Neuronal stem cell (in vitro differentiated cells): Measurements from ENCODE around the gene PTPN11.
A peak's percentile ranks its signal among the peaks of the same experiment; 100 is the strongest.
"Not testable (repeated sequence)": the region's sequence is repeated elsewhere in the genome, so short reads cannot be mapped to it uniquely, and the experiment has no call there.

Experiments used
- DNase-seq: peaks from one replicate; pipeline ENCODE4 v3.0.0-alpha.2; 2013; ENCODE audit warnings: low spot score
- H2AFZ ChIP-seq: one replicate; pipeline ENCODE4 v1.6.1; 2013; ENCODE audit warnings: mild to moderate bottlenecking, low read length, inconsistent platforms
- H2AK5ac ChIP-seq: 2 replicates; pipeline ENCODE4 v1.6.1; 2013; ENCODE audit warnings: low read depth, mild to moderate bottlenecking, inconsistent platforms, low read length, moderate library complexity, mixed read lengths
- H2BK120ac ChIP-seq: 2 replicates; pipeline ENCODE4 v1.6.1; 2013; ENCODE audit warnings: low read depth, mild to moderate bottlenecking, inconsistent platforms, low read length, moderate library complexity, mixed read lengths
- H2BK12ac ChIP-seq: one replicate; pipeline ENCODE4 v1.6.1; 2013; ENCODE audit warnings: low read length, inconsistent platforms
- H2BK15ac ChIP-seq: 2 replicates; pipeline ENCODE4 v1.6.1; 2013; ENCODE audit warnings: mild to moderate bottlenecking, low read length, inconsistent platforms, mixed read lengths
- H2BK5ac ChIP-seq: one replicate; pipeline ENCODE4 v1.6.1; 2013; ENCODE audit warnings: inconsistent platforms, mild to moderate bottlenecking, low read length, moderate library complexity
- H3K14ac ChIP-seq: one replicate; pipeline ENCODE4 v1.6.1; 2013; ENCODE audit warnings: low read length, inconsistent platforms
- H3K18ac ChIP-seq: 2 replicates; pipeline ENCODE4 v1.6.1; 2013; ENCODE audit warnings: low read length, inconsistent platforms
- H3K23ac ChIP-seq: 2 replicates; pipeline ENCODE4 v1.6.1; 2013; ENCODE audit warnings: low read depth, mild to moderate bottlenecking, mixed read lengths, low read length, inconsistent platforms; ENCODE audit not compliant: poor library complexity
- H3K27ac ChIP-seq: replicated peaks from 3 replicates; pipeline ENCODE4 v1.5.1; 2013; ENCODE audit warnings: low read length, inconsistent platforms
- H3K27me3 ChIP-seq, 3 experiments: 2 replicates each; pipeline ENCODE4 v1.6.1; 2013; ENCODE audit warnings: low read length in 3 of 3, mild to moderate bottlenecking in 2 of 3, inconsistent platforms in 1 of 3, low read depth in 1 of 3, mixed read lengths in 1 of 3, moderate library complexity in 1 of 3; ENCODE audit not compliant: control insufficient read depth in 3 of 3, insufficient read depth in 3 of 3
- H3K36me3 ChIP-seq, 2 donors: replicated peaks in 1 of 2; 2 replicates each; pipeline ENCODE4 v1.6.1; 2013; ENCODE audit warnings: low read length in 2 of 2; ENCODE audit not compliant: control insufficient read depth in 2 of 2, insufficient read depth in 2 of 2
- H3K4ac ChIP-seq: 2 replicates; pipeline ENCODE4 v1.6.1; 2013; ENCODE audit warnings: inconsistent platforms, mild to moderate bottlenecking, low read length, moderate library complexity
- H3K4me1 ChIP-seq, 2 donors: 1 replicate in 1 of 2; 2 replicates in 1 of 2; pipeline ENCODE4 v1.6.1; 2013; ENCODE audit warnings: low read length in 2 of 2, low read depth in 1 of 2; ENCODE audit not compliant: control insufficient read depth in 2 of 2, insufficient read depth in 1 of 2
- H3K4me2 ChIP-seq: one replicate; pipeline ENCODE4 v1.6.1; 2013; ENCODE audit warnings: mild to moderate bottlenecking, low read length, inconsistent platforms; ENCODE audit not compliant: insufficient read depth, poor library complexity, severe bottlenecking
- H3K4me3 ChIP-seq, 2 donors: 2 replicates each; pipeline ENCODE4 v1.5.1; 2013; ENCODE audit warnings: low read length in 2 of 2, mild to moderate bottlenecking in 2 of 2, inconsistent platforms in 1 of 2, moderate library complexity in 1 of 2
- H3K79me1 ChIP-seq: one replicate; pipeline ENCODE4 v1.6.1; 2013; ENCODE audit warnings: low read depth, mild to moderate bottlenecking, inconsistent platforms, low read length, moderate library complexity
- H3K9ac ChIP-seq: one replicate; pipeline ENCODE4 v1.6.1; 2013; ENCODE audit warnings: mild to moderate bottlenecking, low read depth, low read length, inconsistent platforms; ENCODE audit not compliant: poor library complexity
- H3K9me3 ChIP-seq, 2 donors: replicated peaks in 1 of 2; 2 replicates each; pipeline versions ENCODE3 to v1.6.1; 2013; ENCODE audit warnings: low read length in 2 of 2, mild to moderate bottlenecking in 2 of 2, inconsistent platforms in 1 of 2, low read depth in 1 of 2, mixed read lengths in 1 of 2, moderate library complexity in 1 of 2; ENCODE audit not compliant: control insufficient read depth in 2 of 2, insufficient read depth in 1 of 2
- H4K8ac ChIP-seq: one replicate; pipeline ENCODE4 v1.6.1; 2013; ENCODE audit warnings: low read depth, mild to moderate bottlenecking, inconsistent platforms, low read length, moderate library complexity
- H4K91ac ChIP-seq: one replicate; pipeline ENCODE4 v1.6.1; 2013; ENCODE audit warnings: low read length, low read depth, mild to moderate bottlenecking, inconsistent platforms; ENCODE audit not compliant: poor library complexity
- WGBS, 2 donors: extraction: QIAGEN DNeasy Blood & Tissue Kit; methylation state at CpG; one replicate each; pipeline ENCODE4 v1.1.7; 2013; ENCODE audit warnings: missing lambda C conversion rate in 2 of 2, mixed read lengths in 1 of 2; ENCODE audit not compliant: insufficient read length in 2 of 2, insufficient replicate concordance in 1 of 2; ENCODE audit errors: extremely low coverage in 2 of 2; 5-methylcytosine and 5-hydroxymethylcytosine counted together

The PTPN11 gene

GRCh38 chr12:112450725-112451124, 32.0 kb downstream of the PTPN11 start:
- Histone ChIP-seq H2BK15ac (no peak overlapping the region), H3K4me3 (no peak overlapping the region), H3K14ac (no peak overlapping the region), H3K4ac (no peak overlapping the region), H3K27ac (no peak overlapping the region), H2BK5ac (no peak overlapping the region), H2AK5ac (no peak overlapping the region), H2BK120ac (no peak overlapping the region), H3K27me3 (no peaks in the 10 kb centered on the region), H3K23ac (no peak overlapping the region), H2BK12ac (no peak overlapping the region), H3K9ac (no peak overlapping the region), H3K9me3 (no peaks in the 10 kb centered on the region), H2AFZ (no peak overlapping the region), H3K18ac (no peak overlapping the region), H4K91ac (no peak overlapping the region), H4K8ac (no peak overlapping the region), H3K4me1 (no peaks in the 10 kb centered on the region), H3K4me2 (no peak overlapping the region), H3K79me1 (no peaks in the 10 kb centered on the region), H3K36me3 (peaks cover 10 to 79% of the 10 kb centered on the region in 2 donors)
- no peak for DNase-seq
- WGBS, 2 donors, result no CpG with 5 or more reads among the region's 4 CpGs

DNA sequence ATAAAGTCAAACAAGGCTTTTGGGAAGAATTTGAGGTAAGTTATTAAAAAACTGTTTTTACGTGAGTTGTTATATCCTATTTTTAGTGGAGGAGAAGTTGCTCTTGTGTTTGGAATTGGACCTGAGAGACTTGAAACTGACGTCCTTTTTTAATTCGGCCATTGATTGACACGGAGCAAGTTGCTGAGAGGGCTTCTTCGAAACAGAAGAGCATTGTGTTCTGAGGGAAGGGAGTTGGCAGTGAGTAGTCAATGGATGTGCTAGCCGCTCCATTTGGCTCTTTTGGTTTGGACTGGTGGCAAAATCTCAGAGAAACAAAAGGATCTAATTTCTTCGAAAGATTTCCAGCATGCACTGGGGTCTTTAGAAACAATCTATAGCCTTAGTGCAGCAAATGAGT, 37.3 kb downstream of the PTPN11 start:
- Histone ChIP-seq H3K27me3 (no peaks in the 10 kb centered on the region), H4K8ac (no peak overlapping the region), H3K4me2 (no peak overlapping the region), H2AK5ac (no peak overlapping the region), H3K4me3 (no peak overlapping the region), H3K14ac (no peak overlapping the region), H4K91ac (no peak overlapping the region), H3K9ac (no peak overlapping the region), H2AFZ (no peak overlapping the region), H2BK5ac (no peak overlapping the region), H3K23ac (no peak overlapping the region), H3K18ac (no peak overlapping the region), H2BK120ac (no peak overlapping the region), H3K36me3 (peaks cover 16 to 81% of the 10 kb centered on the region in 2 donors), H3K79me1 (no peaks in the 10 kb centered on the region), H3K4ac (no peak overlapping the region), H3K27ac (no peak overlapping the region), H2BK12ac (no peak overlapping the region), H2BK15ac (no peak overlapping the region), H3K4me1 (peaks cover 0 to 1% of the 10 kb centered on the region in 2 donors), H3K9me3 (peaks cover 0 to 3% of the 10 kb centered on the region in 2 donors)
- no peak for DNase-seq
- no CpG with 5 or more reads among the region's 7 CpGs for WGBS, 2 donors

DNA sequence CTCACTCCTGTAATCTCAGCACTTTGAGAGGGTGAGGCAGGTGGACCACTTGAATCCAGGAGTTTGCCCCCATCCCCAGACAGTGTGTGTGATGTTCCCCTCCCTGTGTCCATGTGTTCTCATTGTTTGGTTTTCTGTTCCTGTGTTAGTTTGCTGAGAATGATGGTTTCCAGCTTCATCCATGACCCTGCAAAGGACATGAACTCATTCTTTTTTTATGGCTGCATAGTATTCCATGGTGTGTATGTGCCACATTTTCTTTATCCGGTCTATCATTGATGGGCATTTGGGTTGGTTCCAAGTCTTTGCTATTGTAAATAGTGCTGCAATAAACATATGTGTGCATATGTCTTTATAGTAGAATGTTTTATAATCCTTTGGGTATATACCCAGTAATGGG, 38.4 kb downstream of the PTPN11 start:
- peaks cover 16 to 86% of the 10 kb centered on the region in 2 donors for H3K36me3 ChIP-seq
- not testable (repeated sequence) for H3K4me2 ChIP-seq, H3K27ac ChIP-seq, H3K9ac ChIP-seq, H2BK120ac ChIP-seq, H3K18ac ChIP-seq, H3K4me3 ChIP-seq, H2BK15ac ChIP-seq, H2AK5ac ChIP-seq, H3K9me3 ChIP-seq, H4K8ac ChIP-seq, H3K79me1 ChIP-seq, H3K23ac ChIP-seq, H2AFZ ChIP-seq, H3K4me1 ChIP-seq, H2BK12ac ChIP-seq, H3K27me3 ChIP-seq, H4K91ac ChIP-seq, H3K4ac ChIP-seq, H3K14ac ChIP-seq, DNase-seq, H2BK5ac ChIP-seq
- WGBS, 2 donors, result no CpG with 5 or more reads among the region's 1 CpG

DNA sequence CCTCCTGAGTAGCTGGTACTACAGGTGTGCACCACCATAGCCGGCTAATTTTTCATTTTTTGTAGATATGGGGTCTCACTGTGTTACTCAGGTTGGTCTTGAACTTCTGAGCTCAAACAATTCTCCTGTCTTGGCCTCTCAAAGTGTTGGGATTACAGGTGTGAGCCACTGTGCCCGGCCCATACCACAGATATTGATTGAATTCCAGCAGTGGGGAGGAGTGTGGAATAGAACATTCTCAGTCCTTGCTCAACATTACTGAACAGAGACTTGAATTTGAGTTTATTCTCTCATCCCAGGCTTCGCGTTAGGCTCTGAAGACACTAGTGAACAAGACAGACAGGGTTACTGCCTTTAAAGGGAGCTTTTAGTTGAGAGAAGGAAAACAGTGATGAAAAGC, 39.6 kb downstream of the PTPN11 start:
- no peaks in the 10 kb centered on the region for H3K27me3 ChIP-seq
- H2BK5ac ChIP-seq, result no peak overlapping the region
- H2BK15ac ChIP-seq, result no peak overlapping the region
- no peaks in the 10 kb centered on the region for H3K79me1 ChIP-seq
- no peak overlapping the region for H4K8ac ChIP-seq
- peaks cover 14 to 86% of the 10 kb centered on the region in 2 donors for H3K36me3 ChIP-seq
- WGBS, 2 donors, result no CpG with 5 or more reads among the region's 4 CpGs
- peak overlapping the region in 1 of 2 donors; percentile 58 for H3K4me3 ChIP-seq
- H4K91ac ChIP-seq, result no peak overlapping the region
- no peak overlapping the region for H2AK5ac ChIP-seq
- no peak overlapping the region for H3K14ac ChIP-seq
- H3K23ac ChIP-seq, result no peak overlapping the region
- no peak overlapping the region for H3K18ac ChIP-seq
- H2AFZ ChIP-seq, result no peak overlapping the region
- no peak for DNase-seq
- H3K4me2 ChIP-seq, result no peak overlapping the region
- H2BK120ac ChIP-seq, result no peak overlapping the region
- H3K4me1 ChIP-seq, result peaks cover 0 to 1% of the 10 kb centered on the region in 2 donors
- H2BK12ac ChIP-seq, result no peak overlapping the region
- H3K27ac ChIP-seq, result no peak overlapping the region
- peaks cover 0 to 3% of the 10 kb centered on the region in 2 donors for H3K9me3 ChIP-seq
- no peak overlapping the region for H3K4ac ChIP-seq
- no peak overlapping the region for H3K9ac ChIP-seq
